22Rv1 (cell line): ENCODE measurements around the gene TLR2.

Experiments used
- H3K27ac ChIP-seq: fragments of 450-650 bp; 2 replicates; pipeline ENCODE4 v1.5.1; 2017
- ZFX ChIP-seq: fragments of 450-650 bp; IDR thresholded peaks from 2 replicates; pipeline ENCODE4 v1.6.1; 2017; ENCODE audit warnings: antibody characterized with exemption, borderline replicate concordance
- TF ChIP-seq, protein P1 (sequence below): fragments of 450-650 bp; IDR thresholded peaks from 2 replicates; pipeline ENCODE4 v1.5.1; 2017; ENCODE audit warnings: mild to moderate bottlenecking

TLR2 gene

DNA sequence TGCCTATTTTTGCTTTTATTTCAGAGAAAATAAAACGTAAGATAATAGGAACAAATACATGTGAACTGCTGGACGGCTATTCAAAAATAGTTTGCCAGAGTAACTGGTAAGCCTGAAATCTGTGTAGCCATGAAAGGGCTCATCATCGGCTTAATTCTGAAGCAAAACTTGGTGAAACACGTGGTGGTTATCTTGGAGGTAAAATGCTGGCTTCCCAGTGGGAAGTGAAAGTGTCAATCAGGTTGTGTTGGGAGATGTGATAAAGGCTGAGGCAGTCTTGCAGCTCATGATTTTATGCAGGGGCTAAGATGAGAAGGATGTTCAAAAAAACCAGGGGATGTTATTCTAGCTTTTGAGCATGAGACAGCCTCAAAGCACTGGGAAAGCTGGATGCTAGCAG, 36.1 kb upstream of the TLR2 start:
- TF ChIP-seq, protein P1, sequence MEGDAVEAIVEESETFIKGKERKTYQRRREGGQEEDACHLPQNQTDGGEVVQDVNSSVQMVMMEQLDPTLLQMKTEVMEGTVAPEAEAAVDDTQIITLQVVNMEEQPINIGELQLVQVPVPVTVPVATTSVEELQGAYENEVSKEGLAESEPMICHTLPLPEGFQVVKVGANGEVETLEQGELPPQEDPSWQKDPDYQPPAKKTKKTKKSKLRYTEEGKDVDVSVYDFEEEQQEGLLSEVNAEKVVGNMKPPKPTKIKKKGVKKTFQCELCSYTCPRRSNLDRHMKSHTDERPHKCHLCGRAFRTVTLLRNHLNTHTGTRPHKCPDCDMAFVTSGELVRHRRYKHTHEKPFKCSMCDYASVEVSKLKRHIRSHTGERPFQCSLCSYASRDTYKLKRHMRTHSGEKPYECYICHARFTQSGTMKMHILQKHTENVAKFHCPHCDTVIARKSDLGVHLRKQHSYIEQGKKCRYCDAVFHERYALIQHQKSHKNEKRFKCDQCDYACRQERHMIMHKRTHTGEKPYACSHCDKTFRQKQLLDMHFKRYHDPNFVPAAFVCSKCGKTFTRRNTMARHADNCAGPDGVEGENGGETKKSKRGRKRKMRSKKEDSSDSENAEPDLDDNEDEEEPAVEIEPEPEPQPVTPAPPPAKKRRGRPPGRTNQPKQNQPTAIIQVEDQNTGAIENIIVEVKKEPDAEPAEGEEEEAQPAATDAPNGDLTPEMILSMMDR, result no peak
- no peak for TF ChIP-seq ZFX
- H3K27ac ChIP-seq, result no peak overlapping the region

DNA sequence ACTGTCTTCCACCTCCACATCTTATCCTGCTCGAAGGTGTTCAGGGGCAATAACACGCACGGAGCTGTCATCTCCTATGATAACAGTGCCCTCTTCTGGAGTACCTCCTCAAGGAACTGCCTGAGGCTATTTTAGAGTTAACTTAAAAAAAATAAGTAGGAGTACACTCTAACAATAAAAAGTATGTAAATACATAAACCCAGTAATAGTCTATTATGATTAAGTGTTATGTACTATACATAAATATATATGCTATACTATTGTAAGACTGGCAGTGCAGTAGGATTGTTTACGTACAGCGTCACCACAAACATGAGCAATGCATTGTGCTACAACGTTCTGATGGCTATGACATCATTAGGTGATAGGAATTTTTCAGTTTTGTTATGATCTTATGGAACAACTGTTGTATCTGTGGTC, 34.5 kb upstream of the TLR2 start:
- TF ChIP-seq, protein P1, result peak; percentile 76
- no peak for TF ChIP-seq ZFX
- no peak overlapping the region for H3K27ac ChIP-seq

DNA sequence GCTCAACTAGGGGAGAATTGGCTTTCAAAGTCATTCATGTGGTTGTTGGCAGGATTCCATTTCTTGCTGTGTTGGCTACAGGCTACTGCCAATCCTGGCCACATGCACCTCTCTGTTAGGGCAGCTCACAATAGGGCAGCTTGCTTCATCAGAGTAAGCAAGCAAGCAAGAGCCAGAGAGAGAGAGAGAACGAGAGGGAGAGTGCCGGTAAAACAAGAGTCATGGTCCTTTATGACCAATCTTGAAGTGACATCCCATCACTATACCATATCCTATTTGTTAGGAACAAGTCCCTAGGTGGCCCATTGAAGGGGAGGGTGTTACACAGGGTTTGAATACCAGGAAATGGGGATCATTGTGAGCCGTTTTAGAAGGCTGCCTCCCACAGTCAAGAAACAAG, 33.0 kb upstream of the TLR2 start:
- TF ChIP-seq, protein P1, result no peak
- TF ChIP-seq ZFX, result no peak
- H3K27ac ChIP-seq, result no peak overlapping the region

DNA sequence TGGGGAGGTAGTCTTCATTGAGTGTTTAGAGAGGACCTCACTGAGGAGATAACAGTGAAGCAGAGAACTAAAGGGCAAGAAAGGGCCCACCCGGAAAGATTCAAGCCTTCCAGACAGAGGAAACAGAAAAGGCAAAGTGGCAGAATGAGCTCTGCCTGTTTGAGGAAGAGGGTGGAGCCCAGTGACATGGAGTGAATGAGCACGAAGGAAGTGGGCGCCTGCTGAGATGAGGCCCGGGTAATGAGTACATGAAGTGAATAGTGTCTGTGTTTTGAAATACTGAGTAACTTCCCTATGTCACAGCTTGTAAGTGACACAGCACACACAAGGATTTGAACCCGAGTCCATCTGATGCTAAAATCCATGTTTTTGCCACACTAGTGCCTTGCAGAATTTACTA, 32.5 kb upstream of the TLR2 start:
- H3K27ac ChIP-seq, result no peak overlapping the region
- TF ChIP-seq, protein P1, result no peak

DNA sequence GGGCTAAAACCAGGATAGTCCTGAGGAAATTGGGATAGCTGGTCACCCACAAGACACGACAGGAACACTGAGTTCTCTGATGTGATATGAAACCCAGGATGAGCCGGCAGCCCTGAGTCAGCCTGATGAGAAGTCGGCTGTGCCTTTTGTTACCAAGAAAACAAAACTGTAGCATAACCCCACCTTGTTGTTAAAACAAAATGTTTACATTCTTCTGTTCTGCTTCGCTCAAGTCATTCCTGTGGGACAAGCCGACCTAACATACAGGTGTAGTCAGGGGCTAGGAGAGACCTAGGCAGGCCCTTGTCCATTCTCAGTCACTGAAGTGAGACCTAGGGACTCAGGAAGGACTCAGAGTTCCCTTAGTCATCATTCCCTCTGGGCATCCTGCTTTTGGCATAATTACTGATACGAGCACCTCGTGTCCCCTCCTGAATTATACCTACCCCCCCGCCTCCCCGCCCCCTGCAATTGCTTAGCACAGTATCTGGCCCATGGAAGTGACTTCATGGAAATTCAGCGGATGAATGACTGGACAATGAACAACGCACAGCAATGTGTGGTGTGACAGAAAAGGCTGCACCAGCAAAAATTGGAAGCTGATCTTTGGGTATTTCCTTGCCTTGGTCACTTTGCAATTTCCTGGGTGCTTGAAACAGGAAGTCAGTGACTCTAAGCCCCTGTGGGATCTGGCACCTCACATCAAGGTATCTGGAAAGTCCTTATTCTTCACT, 31.9 kb upstream of the TLR2 start:
- no peak overlapping the region for H3K27ac ChIP-seq

DNA sequence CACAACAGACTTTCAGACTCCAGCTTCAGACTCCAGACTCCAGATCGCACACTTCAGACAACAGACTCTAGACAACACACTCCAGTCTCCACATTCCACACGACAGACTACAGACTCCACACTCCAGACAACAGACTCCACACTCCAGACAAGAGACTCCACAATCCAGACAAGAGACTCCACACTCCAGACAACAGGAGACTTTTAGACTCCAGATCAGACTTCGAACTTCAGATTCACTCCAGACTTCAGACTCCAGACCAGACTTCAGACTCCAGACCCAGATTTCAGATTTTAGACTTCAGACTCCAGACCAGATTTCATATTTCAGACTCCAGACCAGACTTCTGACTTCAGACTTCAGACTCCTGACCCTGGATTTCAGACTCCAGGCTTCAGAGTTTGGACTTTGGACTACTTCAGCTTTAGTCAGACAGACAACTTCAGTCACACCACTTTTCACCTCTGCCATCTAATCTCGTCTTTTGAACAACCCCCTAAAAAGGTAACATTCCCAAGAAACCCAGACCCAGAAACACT, 29.0 kb upstream of the TLR2 start:
- TF ChIP-seq, protein P1, result no peak
- no peak overlapping the region for H3K27ac ChIP-seq

More for the DNA sequence above, 31.9 kb upstream of the TLR2 start:
- TF ChIP-seq, protein P1, result no peak
- no peak for TF ChIP-seq ZFX

DNA sequence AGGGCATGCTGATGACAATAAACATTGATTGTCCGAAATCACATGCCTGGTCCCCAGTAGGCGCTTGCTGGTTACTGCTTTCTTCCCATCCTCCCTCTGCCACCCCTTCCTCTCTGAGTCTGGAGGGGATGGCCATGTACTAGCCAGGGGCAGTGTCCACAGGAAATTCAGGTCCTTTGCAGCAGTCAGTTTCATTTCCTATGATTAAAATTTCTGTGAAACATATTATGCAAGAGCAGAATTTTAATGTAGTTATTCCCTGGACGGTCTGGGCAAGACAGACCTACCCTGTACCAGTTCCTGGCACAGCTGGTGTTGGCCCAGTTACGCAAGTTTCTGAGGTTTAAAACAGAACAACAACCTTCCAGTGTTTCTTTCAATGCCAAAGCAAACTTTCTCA, 28.2 kb upstream of the TLR2 start:
- no peak overlapping the region for H3K27ac ChIP-seq
- no peak for TF ChIP-seq ZFX
- TF ChIP-seq, protein P1, result no peak
